Activated T-helper 1 cell treated with Interleukin-2 at 50 U/mL for 16 hours (primary cell): ENCODE measurements around the gene PATE1.

Experiments
- DNase-seq: peaks from one replicate; pipeline ENCODE4 v3.0.0-alpha.2; 2020; ENCODE audit warnings: low read depth

The PATE1 gene

GRCh38 chr11:125790825-125791224 is 44.7 kb downstream of the PATE1 start:
- no peak for DNase-seq

GRCh38 chr11:125797641-125798040 is 51.6 kb downstream of the PATE1 start:
- DNase-seq, result no peak
